Breast epithelium (tissue), 4 donors: Measurements from ENCODE around the gene KCNJ6. TPM values are rescaled to one million over a fixed set of nuclear protein-coding genes. Genes with fewer than 3 reads are reported as not detected.
"Not testable (repeated sequence)": the region's sequence is repeated elsewhere in the genome, so short reads cannot be mapped to it uniquely, and the experiment has no call there.

Source experiments
- DNase-seq, 2 donors: peaks; one replicate each; pipeline ENCODE4 v3.0.0-alpha.2; 2019; ENCODE audit warnings: low spot score in 2 of 2
- H3K27ac ChIP-seq, 2 donors: fragments of 200-600 bp; sonication (generic) in 1 of 2; one replicate each; pipeline ENCODE4 v1.5.1; 2016 to 2019; ENCODE audit warnings: mild to moderate bottlenecking in 1 of 2
- H3K27me3 ChIP-seq, 2 donors: fragments of 200-600 bp; sonication (generic) in 1 of 2; one replicate each; pipeline versions ENCODE4 v1.5.1 to v1.6.0; 2017 to 2019; ENCODE audit warnings: control low read depth in 1 of 2, mild to moderate bottlenecking in 1 of 2
- H3K36me3 ChIP-seq: fragments of 200-600 bp; one replicate; pipeline ENCODE4 v1.5.1; 2019
- H3K4me1 ChIP-seq, 2 donors: fragments of 200-600 bp; sonication (generic); one replicate each; pipeline ENCODE4 v1.5.1; 2016 to 2019; ENCODE audit warnings: control low read depth in 1 of 2
- H3K4me3 ChIP-seq, 3 donors: fragments of 200-600 bp; sonication (generic); 1 replicate in 2 of 3; 2 replicates in 1 of 3; pipeline ENCODE4 v1.5.1; 2016 to 2019; ENCODE audit warnings: mild to moderate bottlenecking in 3 of 3, moderate library complexity in 2 of 3
- H3K9me3 ChIP-seq, 2 donors: fragments of 200-600 bp; sonication (generic) in 1 of 2; one replicate each; pipeline ENCODE4 v1.5.1; 2016 to 2019; ENCODE audit warnings: control low read depth in 1 of 2
- CTCF ChIP-seq, 3 donors: fragments of 450-650 bp; IDR thresholded peaks; one replicate each; pipeline ENCODE4 v1.5.1; 2016 to 2017; ENCODE audit warnings: antibody characterized with exemption in 3 of 3, mild to moderate bottlenecking in 3 of 3, moderate library complexity in 3 of 3
- POLR2A ChIP-seq: fragments of 450-650 bp; IDR thresholded peaks from one replicate; pipeline ENCODE4 v1.6.1; 2016; ENCODE audit warnings: antibody characterized with exemption, mild to moderate bottlenecking, moderate library complexity
- POLR2AphosphoS5 ChIP-seq, 3 donors: sonication (generic); formaldehyde crosslinking; IDR thresholded peaks; one replicate each; pipeline ENCODE4 v1.6.1; 2017; ENCODE audit warnings: antibody characterized with exemption in 3 of 3
- intact Hi-C: fragments of 100-400 bp; cut with DNase I; formaldehyde crosslinking; loops from one replicate; pipeline ENCODE4 v1.15.1; 2023; ENCODE audit warnings: low total_unique reads
- total RNA-seq, 3 donors: library from RNA; depleted of rRNA; stranded (reverse); fragments of >200 nt; gene quantifications; one replicate each; pipeline ENCODE4 v1.1.0, GENCODE V29; 2016

Gene KCNJ6
- total RNA-seq, 3 donors from 2014 or later, result not detected

GRCh38 chr21:37763298-37763697 lies 153.0 kb downstream of the KCNJ6 start:
- Histone ChIP-seq H3K36me3 (no peaks in the 10 kb centered on the region), H3K27me3 (peaks cover 0 to 4% of the 10 kb centered on the region in 2 donors), H3K27ac (no peak overlapping the region), H3K9me3 (no peaks in the 10 kb centered on the region), H3K4me3 (no peak overlapping the region), H3K4me1 (no peaks in the 10 kb centered on the region)
- no peak for DNase-seq
- no peak for TF ChIP-seq CTCF (IDR thresholded peaks at IDR 0.05)
- no peak for TF ChIP-seq POLR2AphosphoS5 (IDR thresholded peaks at IDR 0.05)
- no peak for TF ChIP-seq POLR2A
- intact Hi-C loops, result no loop called here

- Histone ChIP-seq H3K27ac (no peak overlapping the region), H3K4me3 (no peak overlapping the region), H3K4me1 (no peaks in the 10 kb centered on the region), H3K27me3 (peaks cover 0 to 11% of the 10 kb centered on the region in 2 donors), H3K9me3 (no peaks in the 10 kb centered on the region), H3K36me3 (no peaks in the 10 kb centered on the region)
- intact Hi-C loops, result no loop called here
- no peak for DNase-seq
- TF ChIP-seq CTCF (IDR thresholded peaks at IDR 0.05), result no peak
- TF ChIP-seq POLR2A, result no peak
- TF ChIP-seq POLR2AphosphoS5 (IDR thresholded peaks at IDR 0.05), result no peak
Measured at GRCh38 chr21:37762606-37763005, 153.7 kb downstream of the KCNJ6 start.

- H3K9me3 ChIP-seq, H3K4me1 ChIP-seq, intact Hi-C loops, H3K27ac ChIP-seq, H3K36me3 ChIP-seq, H3K4me3 ChIP-seq, DNase-seq: not testable (repeated sequence)
- H3K27me3 ChIP-seq, result peaks cover 0 to 11% of the 10 kb centered on the region in 2 donors
Measured at GRCh38 chr21:37761406-37761805, 154.9 kb downstream of the KCNJ6 start.

DNA sequence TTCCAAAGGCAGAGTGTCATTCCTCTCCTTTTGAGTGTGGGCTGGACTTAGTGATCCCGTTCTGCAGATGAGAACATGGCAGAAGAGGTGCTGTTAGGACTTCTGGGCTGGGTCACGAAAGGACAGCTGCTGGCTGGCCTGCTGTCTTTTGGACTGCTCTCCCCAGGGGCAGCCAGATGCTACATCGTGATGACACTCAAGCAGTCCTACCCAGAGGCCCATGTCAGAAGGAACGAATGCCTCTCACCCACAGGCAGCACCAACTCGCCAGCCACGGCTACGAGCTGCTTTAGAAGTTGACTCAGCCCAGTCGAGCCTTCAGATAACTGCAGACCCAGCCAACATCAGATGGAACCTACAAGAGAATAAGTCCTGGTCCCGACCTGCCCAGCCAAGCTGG lies 156.5 kb downstream of the KCNJ6 start:
- intact Hi-C loops, result no loop called here
- H3K4me1 ChIP-seq, result no peaks in the 10 kb centered on the region
- no peak for DNase-seq
- no peak overlapping the region for H3K27ac ChIP-seq
- no peaks in the 10 kb centered on the region for H3K36me3 ChIP-seq
- TF ChIP-seq POLR2AphosphoS5 (IDR thresholded peaks at IDR 0.05), result no peak
- no peak for TF ChIP-seq CTCF (IDR thresholded peaks at IDR 0.05)
- TF ChIP-seq POLR2A, result no peak
- no peak overlapping the region for H3K4me3 ChIP-seq
- H3K27me3 ChIP-seq, result peaks cover 0 to 11% of the 10 kb centered on the region in 2 donors
- H3K9me3 ChIP-seq, result no peaks in the 10 kb centered on the region

DNA sequence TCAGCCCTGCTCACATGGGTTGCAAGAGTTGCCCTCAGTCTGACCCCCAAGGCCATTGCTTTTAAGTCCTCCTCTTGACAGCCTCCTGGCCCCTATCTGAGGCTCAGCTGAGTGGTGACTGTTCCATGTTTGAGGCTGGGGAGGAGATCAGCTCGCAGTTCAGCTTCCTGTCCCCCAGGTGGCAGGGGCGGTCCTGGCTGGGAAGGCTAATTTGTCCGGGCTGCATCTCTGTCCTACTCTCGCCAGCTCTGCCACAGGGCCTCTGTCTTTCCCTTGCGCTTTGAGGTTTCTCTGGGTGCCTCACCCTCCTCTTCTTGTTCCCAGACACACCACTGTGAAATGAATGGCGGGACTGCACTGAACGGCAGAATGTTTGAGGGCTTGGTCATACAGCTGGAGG lies 157.3 kb downstream of the KCNJ6 start:
- no peak overlapping the region for H3K4me3 ChIP-seq
- no peaks in the 10 kb centered on the region for H3K9me3 ChIP-seq
- no peak for DNase-seq
- no peak overlapping the region for H3K27ac ChIP-seq
- no peaks in the 10 kb centered on the region for H3K36me3 ChIP-seq
- H3K27me3 ChIP-seq, result peaks cover 0 to 11% of the 10 kb centered on the region in 2 donors
- no peaks in the 10 kb centered on the region for H3K4me1 ChIP-seq
- intact Hi-C loops, result no loop called here
- TF ChIP-seq CTCF (IDR thresholded peaks at IDR 0.05) (no peak), POLR2A (no peak), POLR2AphosphoS5 (IDR thresholded peaks at IDR 0.05) (no peak)
